HS-5 (cell line): ENCODE data around the gene DOCK3.
"Not testable (repeated sequence)": the region's sequence is repeated elsewhere in the genome, so short reads cannot be mapped to it uniquely, and the experiment has no call there.

Experiments
- DNase-seq: peaks from one replicate; pipeline ENCODE4 v3.0.0-alpha.2; 2012; ENCODE audit warnings: low read depth

Gene DOCK3

GRCh38 chr3:50806031-50806430 is 131.3 kb downstream of the DOCK3 start:
- no peak for DNase-seq

DNA sequence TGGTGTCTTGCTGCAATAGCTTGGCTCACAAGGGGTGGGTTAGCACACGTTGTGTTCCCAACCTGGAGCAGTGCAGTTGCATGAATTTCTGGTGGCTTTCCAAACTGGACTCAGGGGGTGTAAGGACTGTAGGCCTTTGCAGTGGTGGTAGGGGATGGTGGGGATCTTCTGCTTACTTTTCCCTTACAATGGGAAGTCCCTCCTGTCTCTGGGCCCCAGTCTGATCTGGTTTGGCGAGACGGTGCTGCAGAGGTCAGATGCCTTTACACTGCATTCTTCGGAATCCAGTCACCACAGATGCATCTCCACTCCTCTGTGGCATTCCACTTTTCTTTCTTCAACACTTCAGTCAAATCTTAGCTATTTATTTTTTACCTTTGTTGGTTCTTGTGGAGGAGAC is 132.1 kb downstream of the DOCK3 start:
- no peak for DNase-seq

DNA sequence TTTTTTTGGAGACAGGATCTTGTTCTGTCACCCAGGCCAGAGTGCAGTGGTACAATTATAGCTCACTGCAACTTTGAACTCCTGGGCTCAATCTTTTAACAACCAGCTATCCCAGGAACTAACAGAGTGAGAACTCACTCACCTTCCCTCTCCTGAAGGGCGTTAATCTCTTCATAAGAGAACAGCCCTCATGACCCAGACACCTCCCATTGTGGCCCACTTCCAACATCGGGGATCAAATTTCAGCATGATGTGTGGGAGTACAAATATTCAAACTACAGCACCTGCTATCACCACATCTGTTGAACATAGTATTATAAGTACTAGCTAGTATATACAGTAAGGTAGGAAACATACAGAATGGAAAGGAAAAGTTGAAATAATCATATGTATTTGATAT is 132.5 kb downstream of the DOCK3 start:
- no peak for DNase-seq

DNA sequence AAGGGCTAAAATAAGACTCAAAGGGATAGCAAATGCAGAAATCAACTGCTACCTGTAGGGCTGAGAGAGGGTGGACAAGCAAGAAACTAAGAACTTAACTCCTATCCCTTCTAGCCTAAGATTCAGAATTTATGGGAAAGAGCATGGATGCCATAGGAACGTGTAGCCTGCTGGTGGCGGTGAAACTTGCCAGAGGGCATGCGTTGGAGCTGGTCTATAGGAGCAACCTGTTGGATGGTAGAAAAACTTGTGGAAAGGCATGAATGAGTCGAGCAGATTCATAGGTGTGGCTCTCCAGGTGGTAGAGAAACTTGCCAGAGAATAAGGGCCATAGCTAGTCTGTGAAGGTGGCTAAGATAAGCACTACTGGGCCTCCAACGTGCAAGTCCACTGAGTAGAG is 137.2 kb downstream of the DOCK3 start:
- DNase-seq, result no peak

- DNase-seq, result no peak
Observed at GRCh38 chr3:50815844-50816243, 141.1 kb downstream of the DOCK3 start.

DNA sequence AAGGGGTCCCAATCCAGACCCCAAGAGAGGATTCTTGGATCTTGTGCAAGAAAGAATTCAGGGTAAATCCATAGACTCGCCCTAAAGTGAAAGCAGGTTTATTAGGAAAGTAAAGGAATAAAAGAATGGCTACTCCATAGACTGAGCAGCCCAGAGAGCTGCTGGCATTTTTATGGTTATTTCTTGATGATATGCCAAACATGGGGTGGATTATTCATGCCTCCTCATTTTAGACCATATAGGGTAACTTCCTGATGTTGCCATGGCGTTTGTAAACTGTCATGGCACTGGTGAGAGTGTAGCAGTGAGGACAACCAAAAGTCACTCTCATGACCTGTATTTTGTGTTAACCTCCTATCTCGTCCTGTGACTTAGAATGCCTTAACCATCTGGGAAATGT is 142.2 kb downstream of the DOCK3 start:
- DNase-seq, result no peak

GRCh38 chr3:50817756-50818529 is 143.2 kb downstream of the DOCK3 start:
- no peak for DNase-seq

DNA sequence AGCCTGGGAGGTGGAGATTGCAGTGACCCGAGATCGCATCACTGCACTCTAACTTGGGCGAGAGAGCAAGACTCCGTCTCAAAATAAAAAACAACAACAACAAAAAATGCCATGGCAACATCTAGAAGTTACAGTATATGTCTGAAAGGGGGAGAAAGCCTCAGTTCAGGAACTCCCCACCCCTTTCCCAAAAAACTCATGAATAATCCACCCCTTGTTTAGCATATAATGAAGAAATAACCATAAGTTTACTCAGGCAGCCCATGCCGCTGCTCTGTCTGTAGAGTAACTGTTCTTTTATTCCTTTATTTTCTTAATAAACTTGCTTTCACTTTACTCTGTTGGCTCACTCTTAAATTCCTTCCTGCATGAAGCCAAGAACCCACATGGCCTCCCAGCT is 145.2 kb downstream of the DOCK3 start:
- DNase-seq, result no peak

GRCh38 chr3:50825841-50826240 is 151.1 kb downstream of the DOCK3 start:
- no peak for DNase-seq

DNA sequence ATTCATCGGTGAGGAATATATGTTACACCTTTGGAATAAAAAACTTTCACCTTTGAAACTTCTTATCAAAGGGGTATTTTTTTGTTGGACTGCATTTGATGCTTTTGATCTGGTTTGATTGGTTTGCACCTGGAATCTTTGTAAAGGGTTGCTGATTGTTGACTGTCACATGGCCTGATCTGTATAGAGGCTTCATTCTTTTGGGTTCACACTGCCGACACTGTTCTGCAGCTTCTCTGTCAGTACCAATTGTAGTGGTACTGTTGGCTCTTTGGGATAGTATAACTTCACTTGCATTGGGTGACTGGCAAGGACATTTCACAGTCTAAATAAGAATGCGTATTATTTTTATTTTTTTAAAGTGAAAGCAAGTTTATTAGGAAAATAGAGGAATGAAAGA is 155.7 kb downstream of the DOCK3 start:
- DNase-seq, result no peak

DNA sequence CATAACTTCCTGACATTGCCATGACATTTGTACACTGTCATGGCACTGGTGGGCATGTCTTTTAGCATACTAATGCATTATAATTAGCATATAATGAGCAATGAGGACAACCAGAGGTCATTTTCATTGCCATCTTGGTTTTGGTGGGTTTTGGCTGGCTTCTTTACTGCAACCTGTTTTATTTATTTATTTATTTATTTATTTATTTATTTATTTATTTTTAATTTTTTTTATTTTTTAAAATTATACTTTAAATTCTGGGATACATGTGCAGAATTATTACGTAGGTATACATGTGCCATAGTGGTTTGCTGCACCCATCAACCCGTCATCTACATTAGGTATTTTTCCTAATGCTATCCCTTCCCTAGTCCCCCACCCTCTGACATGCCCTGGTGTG is 156.3 kb downstream of the DOCK3 start:
- not testable (repeated sequence) for DNase-seq

DNA sequence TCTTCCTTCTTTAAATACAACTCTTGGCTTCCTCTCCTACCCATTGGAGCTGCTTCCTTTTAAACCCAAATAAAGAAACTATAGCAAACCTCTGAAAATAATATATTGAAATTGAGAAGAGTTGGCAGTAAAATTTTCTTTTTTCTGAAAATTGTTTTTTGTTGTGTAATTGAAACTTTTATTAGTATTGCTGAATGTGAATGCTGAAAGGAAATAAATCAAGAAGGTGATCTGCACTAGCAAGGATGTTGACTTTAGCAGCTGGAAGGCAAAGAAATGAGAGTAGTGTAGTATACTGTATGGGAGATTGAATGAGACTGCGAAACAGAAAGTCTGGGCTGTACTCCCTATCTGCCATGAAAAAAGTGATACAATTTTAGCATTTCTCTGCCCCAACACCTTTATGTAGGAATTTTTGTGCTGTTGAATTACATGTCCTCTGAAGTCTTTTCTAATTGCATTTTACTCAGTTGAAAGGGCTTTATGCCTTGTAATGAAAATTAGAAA is 166.3 kb downstream of the DOCK3 start:
- DNase-seq, result no peak

DNA sequence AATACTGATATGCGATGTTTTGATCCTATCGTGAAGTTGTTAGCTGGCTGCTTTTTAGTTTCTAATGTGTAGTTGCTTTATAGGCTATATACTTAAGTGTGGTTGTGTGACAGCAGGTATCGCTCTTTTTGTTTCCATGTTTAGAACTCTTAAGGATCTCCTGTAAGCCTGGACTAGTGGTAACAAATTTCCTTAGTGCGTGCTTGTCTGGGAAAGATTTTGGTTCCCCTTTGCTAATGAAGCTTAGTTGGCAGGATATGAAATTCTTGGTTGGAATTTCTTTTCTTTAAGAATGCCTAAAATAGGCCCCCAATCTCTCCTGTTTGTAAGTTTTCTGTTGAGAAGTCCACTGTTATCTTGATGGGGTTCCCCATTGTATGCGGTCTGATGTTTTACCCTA is 173.6 kb downstream of the DOCK3 start:
- no peak for DNase-seq

GRCh38 chr3:50850639-50851511 is 176.1 kb downstream of the DOCK3 start:
- no peak for DNase-seq

GRCh38 chr3:50853936-50854335 is 179.2 kb downstream of the DOCK3 start:
- no peak for DNase-seq

GRCh38 chr3:50862221-50862620 is 187.5 kb downstream of the DOCK3 start:
- DNase-seq, result no peak

DNA sequence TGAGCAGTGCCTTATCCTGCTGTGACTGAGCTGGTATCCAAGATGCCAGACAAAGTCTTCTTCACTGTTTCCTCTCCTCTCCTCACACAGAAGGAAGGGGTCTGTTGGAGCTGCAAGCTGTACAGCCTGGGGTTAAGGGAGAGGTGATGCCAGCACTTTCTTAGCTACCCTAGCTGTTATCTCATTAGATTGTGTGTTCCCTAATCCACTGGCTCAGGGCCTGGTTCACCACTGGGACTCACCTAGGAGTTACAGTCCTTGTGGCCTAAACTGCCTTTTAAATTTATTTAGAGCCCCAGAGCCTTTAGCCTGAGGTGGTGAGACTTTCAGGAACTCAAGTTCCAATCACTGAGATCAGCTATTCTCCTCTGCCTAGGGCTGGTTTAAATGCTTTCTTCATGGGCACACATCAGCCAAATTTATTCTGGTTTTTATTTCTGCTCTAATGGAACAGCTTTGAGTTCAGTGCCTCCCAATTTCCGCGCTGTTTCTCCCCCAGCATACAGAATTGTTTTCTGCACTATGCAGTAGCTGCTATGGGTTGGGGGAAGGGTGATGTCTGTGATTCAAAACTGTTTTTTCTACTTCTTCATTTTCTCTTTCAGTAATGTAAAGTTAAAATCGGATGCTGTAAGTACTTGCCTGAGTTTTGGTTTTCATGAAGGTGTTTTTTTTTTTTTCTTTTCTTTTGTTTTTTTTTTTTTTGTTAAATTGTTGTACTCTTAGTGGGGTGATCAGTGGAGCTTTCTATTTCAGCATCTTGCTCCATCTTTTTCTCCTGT is 198.8 kb downstream of the DOCK3 start:
- DNase-seq, result no peak

GRCh38 chr3:50874876-50875275 is 200.1 kb downstream of the DOCK3 start:
- DNase-seq, result not testable (repeated sequence)

GRCh38 chr3:50876947-50877346 is 202.2 kb downstream of the DOCK3 start:
- no peak for DNase-seq

DNA sequence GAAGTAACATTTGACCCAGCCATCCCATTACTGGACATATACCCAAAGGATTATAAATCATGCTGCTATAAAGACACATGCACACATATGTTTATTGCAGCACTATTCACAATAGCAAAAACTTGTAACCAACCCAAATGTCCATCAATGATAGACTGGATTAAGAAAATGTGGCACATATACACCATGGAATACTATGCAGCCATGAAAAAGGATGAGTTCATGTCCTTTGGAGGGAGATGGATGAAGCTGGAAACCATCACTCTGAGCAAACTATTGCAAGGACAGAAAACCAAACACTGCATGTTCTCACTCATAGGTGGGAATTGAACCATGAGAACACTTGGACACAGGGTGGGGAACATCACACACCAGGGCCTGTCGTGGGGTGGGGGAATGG is 208.0 kb downstream of the DOCK3 start:
- not testable (repeated sequence) for DNase-seq

DNA sequence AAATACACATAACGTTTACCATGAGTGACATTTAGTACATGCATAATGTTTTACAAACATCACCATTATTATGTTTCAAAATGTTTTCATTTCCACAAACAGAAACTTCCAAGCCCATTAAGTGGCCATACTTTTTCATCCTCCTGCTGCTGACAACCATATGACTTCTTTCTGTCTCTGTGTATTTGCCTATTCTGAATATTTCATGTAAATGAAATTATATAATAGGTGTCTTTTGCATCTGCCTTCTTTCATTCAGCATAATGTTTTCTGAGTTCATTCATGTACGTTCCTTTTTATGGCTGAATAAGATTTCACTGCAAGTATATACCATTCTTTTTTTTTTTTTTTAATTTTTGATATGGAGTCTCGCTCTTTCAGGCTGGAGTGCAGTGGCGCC is 209.0 kb downstream of the DOCK3 start:
- no peak for DNase-seq

- DNase-seq, result no peak
Observed at GRCh38 chr3:50885070-50885850, 210.5 kb downstream of the DOCK3 start.
